GM18870 (cell line): ENCODE results near the gene SHH.

ENCODE experiments used
- ATAC-seq: cut with Tn5 transposase; IDR thresholded peaks from one replicate; pipeline ENCODE4 v1.9.1; 2021; ENCODE audit warnings: moderate library complexity; ENCODE audit not compliant: unreplicated experiment

SHH gene

GRCh38 chr7:155811895-155812761, at the start of gene SHH:
Gene SHH, minus strand, starts transcription at chr7:155812463. Its CDS starts 341 bp downstream, at chr7:155812122.
- ATAC-seq, result no peak

- no peak for ATAC-seq
Measured at GRCh38 chr7:155861480-155861868, 49.2 kb upstream of the SHH start.

DNA sequence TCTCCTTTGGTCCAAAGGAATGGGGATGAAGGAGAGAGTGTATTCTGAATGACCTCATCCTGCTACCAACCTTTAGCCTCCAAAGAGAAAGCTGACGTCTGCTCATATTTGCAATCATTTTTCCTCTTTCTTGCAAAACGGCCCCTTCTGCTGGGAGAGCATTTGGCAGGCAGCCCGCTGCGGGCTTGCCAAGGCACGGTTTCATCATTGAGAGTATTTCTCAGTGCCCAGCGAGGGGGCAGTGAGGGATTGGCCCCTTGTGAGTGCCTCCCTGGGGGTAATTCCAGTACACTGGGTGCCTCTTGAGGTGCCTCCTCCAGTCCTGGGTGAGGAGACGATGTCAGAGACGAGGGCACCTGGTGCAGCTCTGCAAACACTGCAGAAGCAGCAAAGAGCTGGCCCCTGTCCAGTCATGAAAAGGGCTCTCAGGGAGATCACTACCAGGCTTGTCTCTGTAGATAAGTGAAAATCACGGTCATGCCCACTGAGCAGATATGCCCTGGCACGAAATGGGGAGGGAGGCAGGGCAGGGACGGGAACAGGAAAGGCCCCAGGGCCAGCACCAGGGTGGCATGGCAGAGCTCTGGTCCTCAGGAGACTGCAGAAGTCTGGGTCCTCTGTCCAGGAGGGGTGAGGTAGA, 48.7 kb upstream of the SHH start:
- no peak for ATAC-seq

DNA sequence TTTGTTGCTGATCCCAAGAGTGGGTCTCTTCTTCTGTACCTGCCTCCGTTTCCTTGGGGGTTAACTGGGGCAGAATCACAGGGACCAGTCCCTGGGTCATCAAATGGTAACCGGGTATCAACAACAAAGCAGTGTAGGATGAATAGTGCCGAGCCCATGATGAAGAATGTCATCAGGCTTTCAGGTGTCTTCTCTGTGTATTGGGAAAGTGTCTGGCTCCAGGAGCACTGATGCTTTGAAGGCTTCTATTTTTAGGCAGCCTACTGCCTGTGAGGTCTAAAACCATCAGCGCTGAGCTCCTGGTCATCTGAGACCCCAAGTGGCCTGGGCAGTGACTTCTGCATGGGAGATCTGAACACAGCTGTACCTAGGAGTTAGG, 48.2 kb upstream of the SHH start:
- ATAC-seq, result no peak

GRCh38 chr7:155858521-155859061, 46.3 kb upstream of the SHH start:
- no peak for ATAC-seq

GRCh38 chr7:155857141-155857540, 44.9 kb upstream of the SHH start:
- ATAC-seq, result no peak

- ATAC-seq, result no peak
Measured at GRCh38 chr7:155856656-155857055, 44.4 kb upstream of the SHH start.

DNA sequence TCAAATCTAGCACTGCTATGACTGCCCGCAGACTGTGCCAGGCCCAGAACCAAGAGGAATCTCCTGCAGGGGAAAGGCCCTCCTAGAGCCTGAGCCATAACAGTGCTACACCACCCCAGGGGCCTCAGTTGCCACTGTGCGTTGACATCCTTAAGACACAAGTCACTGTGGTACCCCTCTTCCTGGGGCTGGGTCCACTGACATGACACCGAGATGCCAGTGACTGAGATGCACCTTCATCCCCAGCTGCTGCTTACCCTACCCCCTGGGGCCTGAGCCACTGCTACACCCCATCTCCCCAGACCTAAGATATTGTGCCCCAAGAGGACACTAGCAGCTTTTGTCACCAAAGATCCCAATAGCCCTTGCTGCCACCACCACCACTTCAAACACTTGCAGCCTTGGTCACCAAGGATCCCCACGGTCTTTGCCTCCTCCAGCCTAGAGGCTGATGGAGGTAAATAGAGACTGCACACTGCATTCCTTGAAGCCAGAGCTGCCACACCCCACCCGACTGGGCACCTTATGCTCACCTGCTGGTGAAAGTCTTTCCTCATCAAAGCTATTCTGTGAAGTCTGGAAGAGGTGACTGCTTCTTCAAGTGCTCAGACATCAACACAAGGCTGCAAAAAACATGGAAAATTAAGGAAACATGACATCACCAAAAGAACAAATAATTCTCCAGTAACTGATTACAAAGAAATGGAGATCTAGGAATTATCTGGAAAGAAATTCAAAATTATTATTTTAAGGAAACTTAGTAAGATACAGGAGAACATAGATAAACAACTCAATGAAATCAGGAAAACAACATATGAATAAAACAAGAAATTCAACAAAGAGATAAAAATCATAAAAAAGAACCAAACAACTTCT, 40.4 kb upstream of the SHH start:
- ATAC-seq, result no peak

DNA sequence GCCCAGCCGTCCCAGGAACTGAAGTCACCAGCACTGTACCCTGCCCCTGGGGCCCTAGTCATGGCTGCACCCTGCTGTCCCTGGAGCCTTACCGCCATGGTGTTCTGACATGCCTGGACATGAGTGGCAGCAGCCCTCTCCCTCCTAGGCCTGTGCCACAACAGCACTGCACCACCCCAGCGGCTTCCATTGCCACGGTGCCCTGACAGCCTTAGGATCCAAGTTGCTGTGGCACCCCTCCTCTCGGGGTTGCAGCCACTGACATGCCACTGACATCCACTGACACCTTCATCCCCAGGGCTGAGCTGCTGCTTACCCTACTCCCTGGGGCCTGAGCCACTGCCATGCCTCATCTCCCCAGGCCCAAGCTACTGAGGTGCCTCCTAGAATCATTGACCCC, 39.6 kb upstream of the SHH start:
- no peak for ATAC-seq

- ATAC-seq, result no peak
Measured at GRCh38 chr7:155850766-155851678, 38.8 kb upstream of the SHH start.

DNA sequence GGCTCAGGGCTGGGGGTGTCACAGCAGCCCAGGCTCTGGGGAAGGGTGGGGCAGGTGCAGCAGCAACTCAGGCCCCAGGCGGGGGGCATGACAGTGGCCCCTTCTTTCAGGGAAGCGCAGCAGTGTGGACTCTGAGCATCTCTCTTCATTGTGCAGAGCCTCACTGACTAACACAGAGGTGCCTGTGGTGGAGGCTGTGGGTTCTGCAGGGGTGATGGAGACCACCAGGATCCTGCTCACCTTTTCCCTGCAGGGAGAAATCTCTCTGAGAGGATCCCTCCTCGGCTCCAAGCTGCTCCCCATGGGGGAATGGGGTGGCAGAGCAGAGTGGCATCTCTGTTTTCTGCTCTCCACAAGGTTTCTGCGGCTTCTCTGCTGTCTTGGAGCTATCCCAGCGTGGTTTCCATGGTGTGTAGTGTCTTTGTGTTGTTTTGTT, 37.8 kb upstream of the SHH start:
- ATAC-seq, result no peak

DNA sequence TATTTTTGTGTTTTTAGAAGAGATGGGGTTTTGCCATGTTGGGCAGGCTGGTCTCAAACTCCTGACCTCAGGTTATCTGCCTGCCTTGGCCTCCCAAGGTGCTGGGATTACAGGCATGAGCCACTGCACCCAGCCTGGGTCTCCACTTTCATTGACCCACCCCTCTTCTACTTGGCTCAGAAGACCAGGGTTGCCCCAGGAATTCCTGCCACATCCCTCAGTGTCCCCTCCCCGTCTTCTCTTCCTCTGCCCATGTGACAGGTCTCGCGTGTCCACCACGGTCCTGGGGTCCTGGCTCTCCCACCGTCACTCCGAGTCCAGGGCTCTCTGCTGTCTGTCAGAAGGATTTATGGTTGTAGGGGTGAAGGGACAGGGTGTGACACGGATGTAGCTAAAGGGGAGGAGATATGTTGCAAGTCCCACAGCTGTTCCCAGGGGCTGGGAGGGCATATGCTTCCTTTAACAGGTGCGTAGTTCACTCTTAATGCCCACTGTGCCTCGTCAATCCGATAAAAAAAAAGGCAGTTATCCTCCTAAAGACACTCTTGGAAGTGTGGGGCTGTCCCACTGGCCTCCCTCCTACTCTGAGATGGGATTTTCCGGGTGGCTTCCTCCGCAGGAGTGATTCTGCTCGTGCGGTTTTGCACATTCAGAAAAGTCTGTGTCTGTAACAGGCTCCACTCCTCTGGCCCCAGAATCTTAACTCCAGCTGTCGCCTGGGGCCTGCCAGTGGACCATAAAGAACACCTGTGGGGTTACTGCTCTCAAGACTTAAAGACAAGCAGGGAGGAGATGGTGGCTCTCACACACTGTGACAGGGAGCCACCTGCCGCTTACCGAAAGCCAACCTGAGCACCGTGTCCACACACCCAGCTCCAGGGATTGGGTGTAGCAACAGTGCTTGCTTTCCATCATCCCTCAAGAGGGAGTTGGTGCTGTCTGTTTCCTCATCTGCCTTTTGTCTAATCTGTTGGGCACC, 36.7 kb upstream of the SHH start:
- ATAC-seq, result no peak

DNA sequence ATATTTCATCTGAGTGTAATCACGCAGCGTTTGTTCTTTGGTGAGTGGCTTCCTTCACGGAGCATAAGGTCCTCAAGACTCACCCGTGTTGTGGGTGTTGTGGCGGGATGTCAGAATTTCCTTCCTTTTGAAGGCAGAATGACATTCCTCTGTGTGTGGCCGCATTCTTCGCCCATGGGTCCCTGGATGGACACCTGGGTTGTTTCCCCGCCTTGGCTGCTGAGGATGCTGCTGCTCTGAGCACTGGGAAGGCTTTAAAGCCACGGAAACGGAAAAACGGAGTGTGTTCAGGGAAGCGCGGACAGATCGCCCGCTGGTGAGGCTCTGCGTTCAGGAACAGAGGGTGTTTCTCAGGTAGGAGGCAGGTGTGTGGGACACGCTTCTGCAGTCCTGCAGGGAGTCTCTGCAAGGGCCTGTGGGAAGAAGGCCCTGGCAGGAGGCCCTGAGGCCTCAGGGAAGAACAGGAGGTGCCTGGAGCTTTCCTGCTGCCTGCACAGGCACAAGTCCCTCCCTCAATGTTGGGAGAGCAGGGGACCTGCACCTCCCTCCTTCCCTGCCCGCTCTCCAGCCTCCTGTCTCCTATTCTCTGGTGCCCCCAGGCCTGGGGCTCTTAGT, 35.7 kb upstream of the SHH start:
- no peak for ATAC-seq

- ATAC-seq, result no peak
Measured at GRCh38 chr7:155846936-155847335, 34.7 kb upstream of the SHH start.

- no peak for ATAC-seq
Measured at GRCh38 chr7:155846156-155846555, 33.9 kb upstream of the SHH start.

DNA sequence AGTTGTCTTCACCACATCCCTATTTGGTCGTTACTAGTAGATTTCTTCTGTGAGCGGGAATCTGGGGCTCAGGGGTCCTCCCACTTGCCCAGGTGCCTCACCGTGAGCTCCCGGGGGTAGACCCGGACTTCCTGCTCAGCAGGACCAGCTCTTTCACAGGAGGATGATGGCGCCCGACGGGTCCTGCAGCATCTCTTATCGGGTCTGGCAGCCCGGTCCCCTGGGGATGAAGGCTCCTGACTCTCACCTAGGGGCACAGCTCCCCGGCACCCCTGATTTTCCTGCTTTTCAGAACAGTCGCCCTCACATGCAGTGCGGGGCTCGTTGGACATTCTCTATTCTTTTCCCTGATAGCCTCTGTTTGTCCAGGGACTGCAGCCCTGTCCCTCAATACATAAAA, 33.0 kb upstream of the SHH start:
- no peak for ATAC-seq

GRCh38 chr7:155844526-155844925, 32.3 kb upstream of the SHH start:
- no peak for ATAC-seq

- no peak for ATAC-seq
Measured at GRCh38 chr7:155844019-155844453, 31.8 kb upstream of the SHH start.
